Measurements from ENCODE around the gene KLF15.

Gene KLF15

GRCh38 chr3:126293370-126294082 lies 63.7 kb downstream of the KLF15 start:
- no peak overlapping the region for H3K27ac ChIP-seq (ENCODE audit: low read depth in 2 of 2, low read length in 2 of 2)

More at GRCh38 chr3:126293370-126294082, 63.7 kb downstream of the KLF15 start:
- H3K9ac ChIP-seq (ENCODE audit: low read depth in 1 of 2, low read length in 2 of 2): no peak overlapping the region
- H3K9me3 ChIP-seq (ENCODE audit: control insufficient read depth in 2 of 2, low read length in 2 of 2): no peaks in the 10 kb centered on the region
- peaks cover 5 to 8% of the 10 kb centered on the region in 2 donors for H3K27me3 ChIP-seq (ENCODE audit: control insufficient read depth in 2 of 2, insufficient read depth in 2 of 2, low read length in 2 of 2)
- H3K36me3 ChIP-seq (ENCODE audit: control insufficient read depth in 2 of 2, insufficient read depth in 2 of 2, low read length in 2 of 2): no peaks in the 10 kb centered on the region
- H3K4me1 ChIP-seq (ENCODE audit: control insufficient read depth in 2 of 2, insufficient read depth in 2 of 2, low read length in 2 of 2): no peaks in the 10 kb centered on the region
- no peak overlapping the region for H3K4me3 ChIP-seq (ENCODE audit: low read length in 2 of 2)

All from mucosa of rectum (tissue), 2 donors.